Neural cell (in vitro differentiated cells): Measurements from ENCODE around the gene SNX32. TPM values are rescaled to one million over a fixed set of nuclear protein-coding genes. Genes with fewer than 3 reads are reported as not detected.

Experiments
- H2AFZ ChIP-seq: fragments of 200-600, 300-800 bp; sonication (generic), shearing (Covaris generic); 2 replicates; pipeline ENCODE4 v1.6.0; 2014; ENCODE audit warnings: low read depth, mild to moderate bottlenecking, antibody characterized with exemption, low read length, moderate library complexity
- H3F3A ChIP-seq: fragments of 200-600 bp; shearing (Covaris generic); 2 replicates; pipeline ENCODE4 v1.6.1; 2016; ENCODE audit warnings: mild to moderate bottlenecking, moderate library complexity, mixed read lengths, antibody characterized with exemption, low read length; ENCODE audit not compliant: insufficient read depth, poor library complexity, severe bottlenecking
- H3K27ac ChIP-seq: fragments of 200-600, 300-800 bp; sonication (generic), shearing (Covaris generic); 2 replicates; pipeline ENCODE4 v1.5.1; 2014; ENCODE audit warnings: mild to moderate bottlenecking, low read length, moderate library complexity
- H3K27me3 ChIP-seq: fragments of 300-800, 200-600 bp; sonication (generic), shearing (Covaris generic); 2 replicates; pipeline ENCODE4 v1.6.0; 2014; ENCODE audit warnings: mild to moderate bottlenecking, low read depth, low read length, moderate library complexity; ENCODE audit not compliant: insufficient read depth
- H3K36me3 ChIP-seq: fragments of 300-800, 200-600 bp; sonication (generic), shearing (Covaris generic); 2 replicates; pipeline ENCODE4 v1.5.1; 2014; ENCODE audit warnings: mild to moderate bottlenecking, antibody characterized with exemption, low read length, moderate library complexity; ENCODE audit not compliant: insufficient read depth
- H3K4me2 ChIP-seq: fragments of 300-800, 200-600 bp; sonication (generic), shearing (Covaris generic); 2 replicates; pipeline ENCODE4 v1.6.0; 2014; ENCODE audit warnings: mild to moderate bottlenecking, low read length
- H3K4me3 ChIP-seq: fragments of 300-800, 200-600 bp; sonication (generic), shearing (Covaris generic); 2 replicates; pipeline ENCODE4 v1.5.1; 2014; ENCODE audit warnings: mild to moderate bottlenecking, low read length, moderate library complexity
- H3K79me2 ChIP-seq: fragments of 200-600 bp; shearing (Covaris generic); replicated peaks from 2 replicates; pipeline ENCODE4 v1.6.0; 2014; ENCODE audit warnings: mild to moderate bottlenecking, low read length, moderate library complexity; ENCODE audit not compliant: insufficient read depth
- H3K9ac ChIP-seq: fragments of 300-800, 200-600 bp; sonication (generic), shearing (Covaris generic); 2 replicates; pipeline ENCODE4 v1.6.1; 2016; ENCODE audit warnings: mild to moderate bottlenecking, low read length, mixed read lengths
- H3K9me2 ChIP-seq: fragments of 200-600 bp; shearing (Covaris generic); 2 replicates; pipeline ENCODE4 v1.6.1; 2016; ENCODE audit warnings: mild to moderate bottlenecking, low read length, mixed read lengths; ENCODE audit not compliant: insufficient read depth
- H3K9me3 ChIP-seq: fragments of 200-600, 300-800 bp; sonication (generic), shearing (Covaris generic); 2 replicates; pipeline ENCODE4 v1.6.1; 2016; ENCODE audit warnings: mild to moderate bottlenecking, mixed run types, low read length, moderate library complexity, mixed read lengths
- H4K20me1 ChIP-seq: fragments of 200-600 bp; shearing (Covaris generic); 2 replicates; pipeline ENCODE4 v1.6.1; 2016; ENCODE audit warnings: mild to moderate bottlenecking, mixed run types; ENCODE audit not compliant: insufficient read depth
- CTCF ChIP-seq: fragments of 450-650 bp; IDR thresholded peaks from 2 replicates; pipeline ENCODE4 v1.5.1; 2014; ENCODE audit warnings: antibody characterized with exemption, mild to moderate bottlenecking, moderate library complexity; ENCODE audit not compliant: poor library complexity, severe bottlenecking
- EP300 ChIP-seq: fragments of 450-650 bp; conservative IDR thresholded peaks from 2 replicates; pipeline ENCODE4 v1.6.1; 2014; ENCODE audit warnings: antibody characterized with exemption, mild to moderate bottlenecking, moderate library complexity; ENCODE audit not compliant: poor library complexity, severe bottlenecking
- EZH2 ChIP-seq: fragments of 200-600, 300-800 bp; shearing (Covaris generic), sonication (generic); IDR thresholded peaks from 2 replicates; pipeline ENCODE4 v1.6.1; 2014; ENCODE audit warnings: antibody characterized with exemption, low read length, borderline replicate concordance, mild to moderate bottlenecking; ENCODE audit not compliant: insufficient read depth, poor library complexity, severe bottlenecking
- MXI1 ChIP-seq: fragments of 450-650 bp; conservative IDR thresholded peaks from 2 replicates; pipeline ENCODE4 v1.6.1; 2014; ENCODE audit warnings: antibody characterized with exemption, mild to moderate bottlenecking; ENCODE audit not compliant: poor library complexity, severe bottlenecking
- POLR2AphosphoS5 ChIP-seq: IDR thresholded peaks from 2 replicates; pipeline ENCODE4 v1.6.1; 2012
- RAD21 ChIP-seq: fragments of 450-650 bp; conservative IDR thresholded peaks from 2 replicates; pipeline ENCODE4 v1.6.1; 2014; ENCODE audit warnings: antibody characterized with exemption, mild to moderate bottlenecking, moderate library complexity
- REST ChIP-seq: IDR thresholded peaks from 2 replicates; pipeline ENCODE4 v1.6.1; 2012; ENCODE audit warnings: borderline replicate concordance
- SMC3 ChIP-seq: fragments of 450-650 bp; conservative IDR thresholded peaks from 2 replicates; pipeline ENCODE4 v1.6.1; 2014; ENCODE audit warnings: antibody characterized with exemption, mild to moderate bottlenecking, moderate library complexity; ENCODE audit not compliant: poor library complexity
- TAF1 ChIP-seq: IDR thresholded peaks from 2 replicates; pipeline ENCODE4 v1.6.1; 2012; ENCODE audit warnings: low read depth
- polyA plus RNA-seq: library from polyadenylated mRNA; depleted of rRNA; stranded (reverse); fragments of >200 nt; gene quantifications from 2 replicates; pipeline ENCODE4 v1.2.3, GENCODE V29; 2014

Gene SNX32
- polyA plus RNA-seq, 1 donor from 2014 or later = 16.0 TPM

GRCh38 chr11:65808744-65809341, 24.9 kb upstream of the SNX32 start:
- Histone ChIP-seq H3K9me3 (no peaks in the 10 kb centered on the region), H3K27me3 (no peaks in the 10 kb centered on the region), H3K4me2 (no peak overlapping the region), H3K9ac (no peak overlapping the region), H3K4me3 (no peak overlapping the region), H3K9me2 (no peaks in the 10 kb centered on the region), H3K36me3 (no peaks in the 10 kb centered on the region), H3F3A (no peaks in the 10 kb centered on the region), H3K27ac (no peak overlapping the region), H2AFZ (no peak overlapping the region), H3K79me2 (no peaks in the 10 kb centered on the region), H4K20me1 (no peaks in the 10 kb centered on the region)
- no peak for TF ChIP-seq RAD21
- TF ChIP-seq EZH2 = no peak
- no peak for TF ChIP-seq SMC3
- TF ChIP-seq CTCF = no peak
- TF ChIP-seq TAF1 = no peak
- TF ChIP-seq REST = no peak
- no peak for TF ChIP-seq POLR2AphosphoS5
- TF ChIP-seq MXI1 = no peak
- TF ChIP-seq EP300 = no peak

GRCh38 chr11:65809496-65809895, 24.3 kb upstream of the SNX32 start:
- H3K9me3 ChIP-seq = no peaks in the 10 kb centered on the region
- H3K79me2 ChIP-seq = no peaks in the 10 kb centered on the region
- H3K27me3 ChIP-seq = no peaks in the 10 kb centered on the region
- no peaks in the 10 kb centered on the region for H3K36me3 ChIP-seq
- no peaks in the 10 kb centered on the region for H4K20me1 ChIP-seq
- no peak overlapping the region for H2AFZ ChIP-seq
- H3K4me3 ChIP-seq = no peak overlapping the region
- no peak overlapping the region for H3K27ac ChIP-seq
- TF ChIP-seq RAD21 = no peak
- TF ChIP-seq SMC3 = no peak
- TF ChIP-seq EZH2 = no peak
- TF ChIP-seq TAF1 = no peak
- no peak for TF ChIP-seq MXI1
- TF ChIP-seq EP300 = no peak
- no peak for TF ChIP-seq POLR2AphosphoS5
- no peak for TF ChIP-seq CTCF
- no peak for TF ChIP-seq REST
- no peak overlapping the region for H3K9ac ChIP-seq
- no peaks in the 10 kb centered on the region for H3K9me2 ChIP-seq
- no peaks in the 10 kb centered on the region for H3F3A ChIP-seq
- no peak overlapping the region for H3K4me2 ChIP-seq
